Mesenchymal stem cell (in vitro differentiated cells and primary cell): ENCODE results near the gene F2RL1.
"Not testable (repeated sequence)": the region's sequence is repeated elsewhere in the genome, so short reads cannot be mapped to it uniquely, and the experiment has no call there.

ENCODE experiments used
- DNase-seq: peaks from one replicate; pipeline ENCODE4 v3.0.0-alpha.2; 2013
- H2AFZ ChIP-seq: one replicate; pipeline ENCODE4 v1.6.1; 2013; ENCODE audit warnings: low read depth, mild to moderate bottlenecking, control low read depth, inconsistent platforms, low read length, moderate library complexity
- H2AK5ac ChIP-seq: 2 replicates; pipeline ENCODE4 v1.6.1; 2013; ENCODE audit warnings: low read length, moderate library complexity, mild to moderate bottlenecking, inconsistent platforms; ENCODE audit not compliant: severe bottlenecking
- H2BK120ac ChIP-seq: one replicate; pipeline ENCODE4 v1.6.1; 2013; ENCODE audit warnings: low read depth, mild to moderate bottlenecking, inconsistent platforms, low read length, moderate library complexity
- H2BK12ac ChIP-seq, 2 experiments: one replicate each; pipeline ENCODE4 v1.6.1; 2013; ENCODE audit warnings: inconsistent platforms in 2 of 2, low read length in 2 of 2, mild to moderate bottlenecking in 2 of 2, moderate library complexity in 2 of 2, control low read depth in 1 of 2
- H2BK15ac ChIP-seq: one replicate; pipeline ENCODE4 v1.6.1; 2013; ENCODE audit warnings: mild to moderate bottlenecking, low read depth, inconsistent platforms; ENCODE audit not compliant: poor library complexity, severe bottlenecking
- H2BK5ac ChIP-seq: 2 replicates; pipeline ENCODE4 v1.6.1; 2013; ENCODE audit warnings: low read depth, mild to moderate bottlenecking, low read length, control low read depth, inconsistent platforms; ENCODE audit not compliant: poor library complexity, severe bottlenecking
- H3K14ac ChIP-seq, 2 experiments: one replicate each; pipeline ENCODE4 v1.6.1; 2013; ENCODE audit warnings: inconsistent platforms in 2 of 2, low read length in 2 of 2, control low read depth in 1 of 2, mild to moderate bottlenecking in 1 of 2, moderate library complexity in 1 of 2
- H3K18ac ChIP-seq, 2 experiments: one replicate each; pipeline ENCODE4 v1.6.1; 2013; ENCODE audit warnings: inconsistent platforms in 2 of 2, low read length in 2 of 2, control low read depth in 1 of 2, low read depth in 1 of 2, mild to moderate bottlenecking in 1 of 2
- H3K23ac ChIP-seq, 2 experiments: one replicate each; pipeline ENCODE4 v1.6.1; 2013; ENCODE audit warnings: inconsistent platforms in 2 of 2, low read length in 2 of 2, mild to moderate bottlenecking in 2 of 2, moderate library complexity in 2 of 2, control low read depth in 1 of 2
- H3K27ac ChIP-seq: 2 replicates; pipeline ENCODE4 v1.5.1; 2013; ENCODE audit warnings: mild to moderate bottlenecking, moderate library complexity, low read length, control low read depth, inconsistent platforms; ENCODE audit not compliant: poor library complexity, severe bottlenecking
- H3K27me3 ChIP-seq, 2 experiments: 2 replicates each; pipeline versions ENCODE4 v1.6.1 to v1.7.0; 2013; ENCODE audit warnings: low read length in 2 of 2, mild to moderate bottlenecking in 2 of 2, moderate library complexity in 2 of 2, control low read depth in 1 of 2, inconsistent platforms in 1 of 2; ENCODE audit not compliant: control insufficient read depth in 1 of 2, insufficient read depth in 1 of 2
- H3K36me3 ChIP-seq, 2 experiments: 2 replicates each; pipeline versions ENCODE4 v1.6.1 to v1.7.0; 2013; ENCODE audit warnings: low read length in 2 of 2, control low read depth in 1 of 2, inconsistent platforms in 1 of 2, low read depth in 1 of 2, mild to moderate bottlenecking in 1 of 2; ENCODE audit not compliant: insufficient read depth in 2 of 2, control insufficient read depth in 1 of 2
- H3K4ac ChIP-seq, 2 experiments: one replicate each; pipeline ENCODE4 v1.6.1; 2013; ENCODE audit warnings: inconsistent platforms in 2 of 2, low read length in 2 of 2, mild to moderate bottlenecking in 2 of 2, moderate library complexity in 2 of 2, control low read depth in 1 of 2, low read depth in 1 of 2
- H3K4me1 ChIP-seq: 2 replicates; pipeline ENCODE4 v1.6.1; 2013; ENCODE audit warnings: low read depth, low read length, control low read depth; ENCODE audit not compliant: control insufficient read depth, insufficient read depth
- H3K4me2 ChIP-seq: 2 replicates; pipeline ENCODE4 v1.6.1; 2013; ENCODE audit warnings: low read length, mild to moderate bottlenecking, inconsistent platforms; ENCODE audit not compliant: poor library complexity, severe bottlenecking
- H3K4me3 ChIP-seq, 2 experiments: 2 replicates each; pipeline versions ENCODE4 v1.5.1 to v1.7.0; 2013; ENCODE audit warnings: low read length in 2 of 2, mild to moderate bottlenecking in 2 of 2, control low read depth in 1 of 2, low read depth in 1 of 2; ENCODE audit not compliant: insufficient read depth in 1 of 2
- H3K79me1 ChIP-seq: replicated peaks from 2 replicates; pipeline ENCODE4 v1.6.1; 2013; ENCODE audit warnings: mild to moderate bottlenecking, control low read depth, low read length, inconsistent platforms; ENCODE audit not compliant: poor library complexity, severe bottlenecking
- H3K9ac ChIP-seq: 2 replicates; pipeline ENCODE4 v1.7.0; 2013; ENCODE audit warnings: mild to moderate bottlenecking, low read length, moderate library complexity
- H3K9me3 ChIP-seq: 2 replicates; pipeline ENCODE4 v1.7.0; 2013; ENCODE audit warnings: mild to moderate bottlenecking, low read length; ENCODE audit not compliant: control insufficient read depth
- H4K8ac ChIP-seq: one replicate; pipeline ENCODE4 v1.6.1; 2013; ENCODE audit warnings: inconsistent platforms, mild to moderate bottlenecking, low read length, moderate library complexity
- H4K91ac ChIP-seq: one replicate; pipeline ENCODE4 v1.6.1; 2013; ENCODE audit warnings: mild to moderate bottlenecking, low read length, inconsistent platforms
- WGBS: methylation state at CpG from one replicate; pipeline ENCODE4 v1.1.7; 2013; ENCODE audit warnings: mixed read lengths; 5-methylcytosine and 5-hydroxymethylcytosine counted together

The F2RL1 gene

GRCh38 chr5:76821136-76821535, 2.3 kb downstream of the F2RL1 start:
- DNase-seq: no peak
- peak overlapping the region; percentile 9 for H2AK5ac ChIP-seq

GRCh38 chr5:76822105-76822731, 3.4 kb downstream of the F2RL1 start:
- H3K4me1 ChIP-seq: peaks cover 27% of the 10 kb centered on the region
- not testable (repeated sequence) for H2AFZ ChIP-seq, H2AK5ac ChIP-seq, DNase-seq, H2BK120ac ChIP-seq, H2BK5ac ChIP-seq, H3K4me3 ChIP-seq, H4K8ac ChIP-seq, H3K36me3 ChIP-seq, H3K79me1 ChIP-seq, H4K91ac ChIP-seq, H3K14ac ChIP-seq, H3K9ac ChIP-seq, H3K4ac ChIP-seq, H2BK15ac ChIP-seq, H2BK12ac ChIP-seq, H3K23ac ChIP-seq, H3K27me3 ChIP-seq, H3K9me3 ChIP-seq
- H3K4me2 ChIP-seq: peak overlapping the region; percentile 29
- peak overlapping the region; percentile 75 for H3K27ac ChIP-seq
- WGBS: 81% methylated on average over 7 of the region's 7 CpGs
- peak overlapping the region in 1 of 2 experiments; percentile 40 for H3K18ac ChIP-seq

More at GRCh38 chr5:76821136-76821535, 2.3 kb downstream of the F2RL1 start:
- peak overlapping the region; percentile 6 to 45 for H2BK12ac ChIP-seq
- H2BK15ac ChIP-seq: no peak overlapping the region
- peak overlapping the region; percentile 68 for H3K4me2 ChIP-seq
- H3K14ac ChIP-seq: no peak overlapping the region
- H3K36me3 ChIP-seq: no peaks in the 10 kb centered on the region
- H2AFZ ChIP-seq: no peak overlapping the region
- no peak overlapping the region for H3K4me3 ChIP-seq
- H3K23ac ChIP-seq: no peak overlapping the region
- peaks cover 22% of the 10 kb centered on the region for H3K4me1 ChIP-seq
- 49% methylated on average over 3 of the region's 4 CpGs for WGBS
- no peak overlapping the region for H3K27ac ChIP-seq
- H2BK120ac ChIP-seq: no peak overlapping the region
- H4K91ac ChIP-seq: no peak overlapping the region
- H3K79me1 ChIP-seq: peaks cover 2% of the 10 kb centered on the region
- no peaks in the 10 kb centered on the region for H3K9me3 ChIP-seq
- H3K4ac ChIP-seq: no peak overlapping the region
- H3K27me3 ChIP-seq: no peaks in the 10 kb centered on the region
- H2BK5ac ChIP-seq: no peak overlapping the region
- H3K18ac ChIP-seq: peak overlapping the region; percentile 37 to 64
- H4K8ac ChIP-seq: no peak overlapping the region
- no peak overlapping the region for H3K9ac ChIP-seq

- peaks cover 23% of the 10 kb centered on the region for H3K4me1 ChIP-seq
- not testable (repeated sequence) for H2AFZ ChIP-seq, H3K36me3 ChIP-seq, H2BK120ac ChIP-seq, H3K4ac ChIP-seq, H3K27ac ChIP-seq, H2BK12ac ChIP-seq, H3K9me3 ChIP-seq, H2BK5ac ChIP-seq, H3K9ac ChIP-seq, H3K27me3 ChIP-seq, H2AK5ac ChIP-seq, H3K4me2 ChIP-seq, H3K23ac ChIP-seq, H3K14ac ChIP-seq, H4K8ac ChIP-seq, H3K4me3 ChIP-seq, H2BK15ac ChIP-seq, H3K79me1 ChIP-seq, H3K18ac ChIP-seq, H4K91ac ChIP-seq
- peak; percentile 34 for DNase-seq
Measured at GRCh38 chr5:76826416-76826815, 7.6 kb downstream of the F2RL1 start.

- Histone ChIP-seq H3K79me1 (peaks cover 21% of the 10 kb centered on the region), H3K18ac (no peak overlapping the region), H3K36me3 (peaks cover 16% of the 10 kb centered on the region in 2 experiments), H3K4ac (no peak overlapping the region), H3K27ac (peak overlapping the region; percentile 42), H3K4me1 (peaks cover 14% of the 10 kb centered on the region), H3K27me3 (no peaks in the 10 kb centered on the region), H3K9ac (no peak overlapping the region), H3K23ac (no peak overlapping the region), H3K14ac (no peak overlapping the region), H3K4me2 (no peak overlapping the region), H3K4me3 (no peak overlapping the region), H2BK15ac (no peak overlapping the region), H2AFZ (no peak overlapping the region), H2BK5ac (no peak overlapping the region), H4K8ac (no peak overlapping the region), H2BK12ac (no peak overlapping the region), H3K9me3 (no peaks in the 10 kb centered on the region), H2BK120ac (no peak overlapping the region), H4K91ac (no peak overlapping the region), H2AK5ac (no peak overlapping the region)
- peak; percentile 90 for DNase-seq
- WGBS: 7% methylated on average over 2 of the region's 2 CpGs
Measured at GRCh38 chr5:76831110-76831452, 12.3 kb downstream of the F2RL1 start.
